ENCODE data around the gene CDH4. TPM values are rescaled to one million over a fixed set of nuclear protein-coding genes. Genes with fewer than 3 reads are reported as not detected.

Gene CDH4
- total RNA-seq, 4 donors from 2014 or later, result under 0.01 to 0.56 (median 0.19) TPM; not detected in 1

GRCh38 chr20:61486198-61486597 is 234.1 kb downstream of the CDH4 start:
- ATAC-seq (ENCODE audit: low FRiP score), result no peak

GRCh38 chr20:61487346-61487996 is 235.4 kb downstream of the CDH4 start:
- ATAC-seq (ENCODE audit: low FRiP score), result no peak

More at GRCh38 chr20:61486198-61486597, 234.1 kb downstream of the CDH4 start:
- DNase-seq (ENCODE audit: low spot score), result no peak
- no peak for TF ChIP-seq CTCF (IDR thresholded peaks at IDR 0.05)

GRCh38 chr20:61487997-61488371 is 235.9 kb downstream of the CDH4 start:
- ATAC-seq (ENCODE audit: low FRiP score), result no peak
- DNase-seq (ENCODE audit: low spot score), result no peak
- no peak for TF ChIP-seq CTCF (IDR thresholded peaks at IDR 0.05)

More at GRCh38 chr20:61487346-61487996, 235.4 kb downstream of the CDH4 start:
- no peak for DNase-seq (ENCODE audit: low spot score)
- no peak for TF ChIP-seq CTCF (IDR thresholded peaks at IDR 0.05)

GRCh38 chr20:61490721-61491120 is 238.7 kb downstream of the CDH4 start:
- TF ChIP-seq CTCF (IDR thresholded peaks at IDR 0.05), result no peak
- DNase-seq (ENCODE audit: low spot score), result no peak
- no peak for ATAC-seq (ENCODE audit: low FRiP score)

GRCh38 chr20:61492065-61492464 is 240.0 kb downstream of the CDH4 start:
- no peak for TF ChIP-seq CTCF (IDR thresholded peaks at IDR 0.05)
- ATAC-seq (ENCODE audit: low FRiP score) (no peak), DNase-seq (ENCODE audit: low spot score) (no peak)

- DNase-seq (ENCODE audit: low spot score) (no peak), ATAC-seq (ENCODE audit: low FRiP score) (no peak)
- TF ChIP-seq CTCF (IDR thresholded peaks at IDR 0.05), result no peak
These were observed 241.8 kb downstream of the CDH4 start for GRCh38 chr20:61493798-61494305.
